Transverse colon (tissue), 4 donors: ENCODE data around the gene STK32B.

Experiments used
- EP300 ChIP-seq: sonication (generic); formaldehyde crosslinking; IDR thresholded peaks from one replicate; pipeline ENCODE4 v1.6.1; 2017; ENCODE audit warnings: antibody characterized with exemption, low read depth
- POLR2A ChIP-seq: fragments of 450-650 bp; IDR thresholded peaks from one replicate; pipeline ENCODE4 v1.6.1; 2016; ENCODE audit warnings: antibody characterized with exemption, mild to moderate bottlenecking, moderate library complexity
- POLR2AphosphoS5 ChIP-seq, 3 donors: sonication (generic); formaldehyde crosslinking; IDR thresholded peaks; one replicate each; pipeline ENCODE4 v1.6.1; 2016; ENCODE audit warnings: antibody characterized with exemption in 3 of 3
- TF ChIP-seq, protein P1 (sequence below), 5 experiments: fragments of 200-600 bp in 3 of 5; fragments of 450-650 bp in 2 of 5; sonication (generic) in 3 of 5; IDR thresholded peaks; 1 replicate in 2 of 5; 2 replicates in 3 of 5; pipeline ENCODE4 v1.5.1; 2016 to 2017; ENCODE audit warnings: antibody characterized with exemption in 5 of 5, inconsistent platforms in 3 of 5, mild to moderate bottlenecking in 2 of 5, moderate library complexity in 1 of 5

DNA sequence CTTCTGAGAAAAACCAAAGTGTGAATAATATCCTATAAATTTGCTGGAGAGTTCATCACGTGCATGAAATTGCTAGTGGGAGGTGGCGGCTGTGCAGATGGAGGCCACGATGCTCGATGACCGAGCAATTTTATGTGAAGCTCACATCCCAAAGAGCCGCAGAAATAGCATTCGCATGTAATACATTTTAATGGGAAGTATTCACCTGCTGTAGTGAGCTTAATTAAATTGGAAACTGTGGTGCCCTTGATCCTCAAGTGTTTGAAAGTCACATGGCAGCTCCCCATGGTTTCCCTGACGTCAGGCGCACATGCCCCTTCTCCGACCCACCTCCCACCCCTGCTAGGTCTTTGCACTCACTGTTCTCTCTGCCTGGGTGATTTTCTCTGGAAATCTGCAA lies 136.8 kb downstream of the STK32B start:
- TF ChIP-seq, protein P1, sequence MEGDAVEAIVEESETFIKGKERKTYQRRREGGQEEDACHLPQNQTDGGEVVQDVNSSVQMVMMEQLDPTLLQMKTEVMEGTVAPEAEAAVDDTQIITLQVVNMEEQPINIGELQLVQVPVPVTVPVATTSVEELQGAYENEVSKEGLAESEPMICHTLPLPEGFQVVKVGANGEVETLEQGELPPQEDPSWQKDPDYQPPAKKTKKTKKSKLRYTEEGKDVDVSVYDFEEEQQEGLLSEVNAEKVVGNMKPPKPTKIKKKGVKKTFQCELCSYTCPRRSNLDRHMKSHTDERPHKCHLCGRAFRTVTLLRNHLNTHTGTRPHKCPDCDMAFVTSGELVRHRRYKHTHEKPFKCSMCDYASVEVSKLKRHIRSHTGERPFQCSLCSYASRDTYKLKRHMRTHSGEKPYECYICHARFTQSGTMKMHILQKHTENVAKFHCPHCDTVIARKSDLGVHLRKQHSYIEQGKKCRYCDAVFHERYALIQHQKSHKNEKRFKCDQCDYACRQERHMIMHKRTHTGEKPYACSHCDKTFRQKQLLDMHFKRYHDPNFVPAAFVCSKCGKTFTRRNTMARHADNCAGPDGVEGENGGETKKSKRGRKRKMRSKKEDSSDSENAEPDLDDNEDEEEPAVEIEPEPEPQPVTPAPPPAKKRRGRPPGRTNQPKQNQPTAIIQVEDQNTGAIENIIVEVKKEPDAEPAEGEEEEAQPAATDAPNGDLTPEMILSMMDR (IDR thresholded peaks at IDR 0.05) = no peak
- TF ChIP-seq EP300 = no peak
- no peak for TF ChIP-seq POLR2A
- no peak for TF ChIP-seq POLR2AphosphoS5 (IDR thresholded peaks at IDR 0.05)
